K562 (cell line): ENCODE results near the gene DENND6A. TPM values are rescaled to one million over a fixed set of nuclear protein-coding genes. Genes with fewer than 3 reads are reported as not detected.

Source experiments
- HNRNPLL ChIP-seq: fragments of 200-400 bp; formaldehyde crosslinking; IDR thresholded peaks from 2 replicates; pipeline ENCODE4 v1.6.1; 2017; ENCODE audit warnings: low read length, low read depth, mild to moderate bottlenecking; ENCODE audit not compliant: poor library complexity, severe bottlenecking
- HOXB6 ChIP-seq: fragments of 250-450 bp; sonication (Bioruptor Pico); IDR thresholded peaks from 2 replicates; pipeline ENCODE4 v1.5.1; 2022; ENCODE audit warnings: mild to moderate bottlenecking, borderline replicate concordance
- KLF10 ChIP-seq: fragments of 250-450 bp; sonication (Bioruptor Pico); IDR thresholded peaks from 2 replicates; pipeline ENCODE4 v1.6.1; 2021; ENCODE audit warnings: matching md5 sums
- RAD21 ChIP-seq, 2 experiments: fragments of 250-450 bp in 1 of 2; fragments of 450-650 bp in 1 of 2; sonication (Bioruptor Pico) in 1 of 2; formaldehyde crosslinking in 1 of 2; IDR thresholded peaks in 1 of 2; conservative IDR thresholded peaks in 1 of 2; 2 replicates each; pipeline versions ENCODE4 v1.4.0 to v1.8.0; 2020 to 2022; ENCODE audit warnings: mild to moderate bottlenecking in 2 of 2, moderate library complexity in 1 of 2
- RFX5 ChIP-seq: IDR thresholded peaks from 2 replicates; pipeline ENCODE4 v1.6.1; 2011; ENCODE audit warnings: low read depth, mild to moderate bottlenecking, improper control_type of control experiment, low read length
- THRAP3 ChIP-seq: fragments of 450-650 bp; IDR thresholded peaks from 2 replicates; pipeline ENCODE4 v1.6.1; 2016; ENCODE audit warnings: mild to moderate bottlenecking, inconsistent platforms, borderline replicate concordance
- ZNF133 ChIP-seq: fragments of 250-450 bp; sonication (Bioruptor Pico); IDR thresholded peaks from 2 replicates; pipeline ENCODE4 v1.4.0; 2020; ENCODE audit warnings: mild to moderate bottlenecking
- ZNF655 ChIP-seq: fragments of 250-450 bp; sonication (Bioruptor Pico); IDR thresholded peaks from 2 replicates; pipeline ENCODE4 v1.5.0; 2021
- polyA plus RNA-seq, 8 experiments: library from polyadenylated mRNA; depleted of rRNA in 4 of 8; stranded (reverse) in 5 of 8; unstranded in 3 of 8; fragments of >200 nt; fragmentation: Nextera tagmentation in 2 of 8; fragmentation: Illumina TruSeq in 1 of 8; extraction: Ambion mirVana in 2 of 8; extraction: Trizol in 1 of 8; gene quantifications; 2 replicates each; pipeline versions ENCODE4 v1.2.1 to v1.2.3, GENCODE V29; 2011 to 2014; ENCODE audit warnings: inconsistent platforms in 1 of 8, missing spikeins in 1 of 8
- total RNA-seq, 7 experiments: library from RNA; depleted of rRNA in 6 of 7; stranded (reverse); fragments of >200 nt in 6 of 7; fragmentation: Illumina TruSeq in 2 of 7; extraction: Trizol in 2 of 7; gene quantifications; 2 replicates each; pipeline versions ENCODE4 v1.2.1 to v1.2.3, GENCODE V29; 2011 to 2021; ENCODE audit warnings: low replicate concordance in 1 of 7
- TF ChIP-seq, protein P1 (sequence below): fragments of 450-650 bp; IDR thresholded peaks from 2 replicates; pipeline ENCODE4 v1.6.1; 2016; ENCODE audit warnings: low read depth
- TF ChIP-seq, protein P2 (sequence below): fragments of 250-450 bp; sonication (Bioruptor Pico); IDR thresholded peaks from 2 replicates; pipeline ENCODE4 v1.4.0; 2020

The DENND6A gene
- total and polyA plus RNA-seq, 9 of the 15 experiments (the other 6 are each of a cell fraction or from before 2014, with no cell fraction given), result 1.5 to 12.7 (median 7.1) TPM

DNA sequence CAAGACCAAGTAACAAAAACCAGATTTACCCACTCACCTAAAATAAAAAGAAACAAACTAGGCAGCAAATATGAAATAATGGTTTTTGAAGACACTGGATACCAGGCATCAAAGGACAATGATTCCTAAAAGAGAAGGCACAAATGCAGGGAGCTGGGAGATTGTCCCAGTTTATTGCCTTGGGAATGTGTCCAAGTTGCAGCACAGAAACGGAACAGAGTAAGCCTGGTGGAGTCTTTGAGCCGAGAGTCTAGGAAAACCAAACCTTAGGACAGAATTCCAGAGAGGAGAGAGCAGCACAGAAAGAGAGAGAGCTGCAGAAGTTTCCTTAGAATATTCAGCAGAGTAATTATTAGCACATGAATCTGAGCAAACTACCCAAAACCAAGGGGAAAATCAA, 87.9 kb downstream of the DENND6A start (continued):
- no peak for TF ChIP-seq HOXB6 (CRISPR knock-in tag)
- no peak for TF ChIP-seq RAD21 (CRISPR knock-in tag; conservative IDR thresholded peaks at IDR 0.05 in 1 of 2, IDR thresholded peaks at IDR 0.05 in 1 of 2)
- TF ChIP-seq THRAP3, result no peak
- no peak for TF ChIP-seq KLF10
- no peak for TF ChIP-seq ZNF655 (CRISPR knock-in tag)
- no peak for TF ChIP-seq ZNF133
- TF ChIP-seq HNRNPLL, result no peak
- TF ChIP-seq, protein P1, sequence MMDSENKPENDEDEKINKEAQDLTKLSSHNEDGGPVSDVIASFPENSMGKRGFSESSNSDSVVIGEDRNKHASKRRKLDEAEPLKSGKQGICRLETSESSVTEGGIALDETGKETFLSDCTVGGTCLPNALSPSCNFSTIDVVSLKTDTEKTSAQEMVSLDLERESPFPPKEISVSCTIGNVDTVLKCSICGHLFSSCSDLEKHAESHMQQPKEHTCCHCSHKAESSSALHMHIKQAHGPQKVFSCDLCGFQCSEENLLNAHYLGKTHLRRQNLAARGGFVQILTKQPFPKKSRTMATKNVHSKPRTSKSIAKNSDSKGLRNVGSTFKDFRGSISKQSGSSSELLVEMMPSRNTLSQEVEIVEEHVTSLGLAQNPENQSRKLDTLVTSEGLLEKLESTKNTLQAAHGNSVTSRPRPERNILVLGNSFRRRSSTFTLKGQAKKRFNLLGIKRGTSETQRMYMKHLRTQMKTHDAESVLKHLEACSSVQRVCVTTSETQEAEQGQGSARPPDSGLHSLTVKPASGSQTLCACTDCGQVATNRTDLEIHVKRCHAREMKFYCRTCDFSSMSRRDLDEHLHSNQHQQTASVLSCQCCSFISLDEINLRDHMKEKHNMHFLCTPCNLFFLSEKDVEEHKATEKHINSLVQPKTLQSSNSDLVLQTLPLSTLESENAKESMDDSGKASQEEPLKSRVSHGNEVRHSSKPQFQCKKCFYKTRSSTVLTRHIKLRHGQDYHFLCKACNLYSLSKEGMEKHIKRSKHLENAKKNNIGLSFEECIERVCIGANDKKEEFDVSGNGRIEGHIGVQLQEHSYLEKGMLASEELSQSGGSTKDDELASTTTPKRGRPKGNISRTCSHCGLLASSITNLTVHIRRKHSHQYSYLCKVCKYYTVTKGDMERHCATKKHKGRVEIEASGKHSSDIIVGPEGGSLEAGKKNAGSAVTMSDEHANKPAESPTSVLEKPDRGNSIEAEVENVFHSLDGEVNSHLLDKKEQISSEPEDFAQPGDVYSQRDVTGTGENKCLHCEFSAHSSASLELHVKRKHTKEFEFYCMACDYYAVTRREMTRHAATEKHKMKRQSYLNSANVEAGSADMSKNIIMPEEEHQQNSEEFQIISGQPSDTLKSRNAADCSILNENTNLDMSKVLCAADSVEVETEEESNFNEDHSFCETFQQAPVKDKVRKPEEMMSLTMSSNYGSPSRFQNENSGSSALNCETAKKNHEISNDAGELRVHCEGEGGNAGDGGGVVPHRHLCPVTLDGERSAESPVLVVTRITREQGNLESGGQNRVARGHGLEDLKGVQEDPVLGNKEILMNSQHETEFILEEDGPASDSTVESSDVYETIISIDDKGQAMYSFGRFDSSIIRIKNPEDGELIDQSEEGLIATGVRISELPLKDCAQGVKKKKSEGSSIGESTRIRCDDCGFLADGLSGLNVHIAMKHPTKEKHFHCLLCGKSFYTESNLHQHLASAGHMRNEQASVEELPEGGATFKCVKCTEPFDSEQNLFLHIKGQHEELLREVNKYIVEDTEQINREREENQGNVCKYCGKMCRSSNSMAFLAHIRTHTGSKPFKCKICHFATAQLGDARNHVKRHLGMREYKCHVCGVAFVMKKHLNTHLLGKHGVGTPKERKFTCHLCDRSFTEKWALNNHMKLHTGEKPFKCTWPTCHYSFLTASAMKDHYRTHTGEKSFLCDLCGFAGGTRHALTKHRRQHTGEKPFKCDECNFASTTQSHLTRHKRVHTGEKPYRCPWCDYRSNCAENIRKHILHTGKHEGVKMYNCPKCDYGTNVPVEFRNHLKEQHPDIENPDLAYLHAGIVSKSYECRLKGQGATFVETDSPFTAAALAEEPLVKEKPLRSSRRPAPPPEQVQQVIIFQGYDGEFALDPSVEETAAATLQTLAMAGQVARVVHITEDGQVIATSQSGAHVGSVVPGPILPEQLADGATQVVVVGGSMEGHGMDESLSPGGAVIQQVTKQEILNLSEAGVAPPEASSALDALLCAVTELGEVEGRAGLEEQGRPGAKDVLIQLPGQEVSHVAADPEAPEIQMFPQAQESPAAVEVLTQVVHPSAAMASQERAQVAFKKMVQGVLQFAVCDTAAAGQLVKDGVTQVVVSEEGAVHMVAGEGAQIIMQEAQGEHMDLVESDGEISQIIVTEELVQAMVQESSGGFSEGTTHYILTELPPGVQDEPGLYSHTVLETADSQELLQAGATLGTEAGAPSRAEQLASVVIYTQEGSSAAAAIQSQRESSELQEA, result no peak
- TF ChIP-seq, protein P2, sequence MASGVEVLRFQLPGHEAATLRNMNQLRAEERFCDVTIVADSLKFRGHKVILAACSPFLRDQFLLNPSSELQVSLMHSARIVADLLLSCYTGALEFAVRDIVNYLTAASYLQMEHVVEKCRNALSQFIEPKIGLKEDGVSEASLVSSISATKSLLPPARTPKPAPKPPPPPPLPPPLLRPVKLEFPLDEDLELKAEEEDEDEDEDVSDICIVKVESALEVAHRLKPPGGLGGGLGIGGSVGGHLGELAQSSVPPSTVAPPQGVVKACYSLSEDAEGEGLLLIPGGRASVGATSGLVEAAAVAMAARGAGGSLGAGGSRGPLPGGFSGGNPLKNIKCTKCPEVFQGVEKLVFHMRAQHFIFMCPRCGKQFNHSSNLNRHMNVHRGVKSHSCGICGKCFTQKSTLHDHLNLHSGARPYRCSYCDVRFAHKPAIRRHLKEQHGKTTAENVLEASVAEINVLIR (CRISPR knock-in tag), result no peak
- no peak for TF ChIP-seq RFX5
